Transverse colon (tissue), 4 donors: Measurements from ENCODE around the gene CATSPERE. TPM values are rescaled to one million over a fixed set of nuclear protein-coding genes. Genes with fewer than 3 reads are reported as not detected.

Experiments
- DNase-seq: peaks from one replicate; pipeline ENCODE4 v3.0.0-alpha.2; 2019
- H3K27ac ChIP-seq, 4 donors: fragments of 200-600 bp; sonication (generic); 2 replicates each; pipeline ENCODE4 v1.5.1; 2016 to 2018; ENCODE audit warnings: inconsistent platforms in 4 of 4
- H3K27me3 ChIP-seq: fragments of 200-600 bp; sonication (generic); 2 replicates; pipeline ENCODE4 v1.5.1; 2017; ENCODE audit warnings: inconsistent platforms
- H3K36me3 ChIP-seq, 4 donors: fragments of 200-600 bp; sonication (generic); 2 replicates each; pipeline ENCODE4 v1.5.1; 2017 to 2019; ENCODE audit warnings: inconsistent platforms in 4 of 4
- H3K4me1 ChIP-seq, 4 donors: fragments of 200-600 bp; sonication (generic); 2 replicates each; pipeline ENCODE4 v1.5.1; 2017 to 2020; ENCODE audit warnings: inconsistent platforms in 4 of 4
- H3K4me3 ChIP-seq, 4 donors: fragments of 200-600 bp; sonication (generic); 1 replicate in 1 of 4; 2 replicates in 3 of 4; pipeline versions ENCODE4 v1.5.1 to v1.6.1; 2017 to 2019; ENCODE audit warnings: inconsistent platforms in 4 of 4
- H3K9me3 ChIP-seq, 2 donors: fragments of 200-600 bp; sonication (generic); 2 replicates each; pipeline ENCODE4 v1.5.1; 2017 to 2019; ENCODE audit warnings: inconsistent platforms in 2 of 2
- CTCF ChIP-seq, 5 experiments: fragments of 200-600 bp in 3 of 5; fragments of 450-650 bp in 2 of 5; sonication (generic) in 3 of 5; IDR thresholded peaks; 1 replicate in 2 of 5; 2 replicates in 3 of 5; pipeline ENCODE4 v1.5.1; 2016 to 2017; ENCODE audit warnings: antibody characterized with exemption in 5 of 5, inconsistent platforms in 3 of 5, mild to moderate bottlenecking in 2 of 5, moderate library complexity in 1 of 5
- EP300 ChIP-seq: sonication (generic); formaldehyde crosslinking; IDR thresholded peaks from one replicate; pipeline ENCODE4 v1.6.1; 2017; ENCODE audit warnings: antibody characterized with exemption, low read depth
- POLR2A ChIP-seq: fragments of 450-650 bp; IDR thresholded peaks from one replicate; pipeline ENCODE4 v1.6.1; 2016; ENCODE audit warnings: antibody characterized with exemption, mild to moderate bottlenecking, moderate library complexity
- POLR2AphosphoS5 ChIP-seq, 3 donors: sonication (generic); formaldehyde crosslinking; IDR thresholded peaks; one replicate each; pipeline ENCODE4 v1.6.1; 2016; ENCODE audit warnings: antibody characterized with exemption in 3 of 3
- WGBS, 2 donors: methylation state at CpG; one replicate each; pipeline ENCODE4 v1.1.5; 2018; ENCODE audit warnings: low coverage in 1 of 2; 5-methylcytosine and 5-hydroxymethylcytosine counted together
- in situ Hi-C, 4 donors: fragments of 200-750 bp; cut with MboI; loops; one replicate each; pipeline versions ENCODE4 v1.15.0 to v1.15.1; 2017; ENCODE audit warnings: low sequenced_read_pairs in 3 of 4, low pct_ligation_motif_present in 1 of 4, low pct_unique_long_range_greater_than_20kb in 1 of 4
- intact Hi-C: fragments of 100-400 bp; cut with DNase I; formaldehyde crosslinking; loops from one replicate; pipeline ENCODE4 v1.15.1; 2023; ENCODE audit warnings: low total_unique reads
- total RNA-seq, 4 donors: library from RNA; depleted of rRNA; stranded (reverse); fragments of >200 nt; gene quantifications; one replicate each; pipeline ENCODE4 v1.1.0, GENCODE V29; 2016

Gene CATSPERE
- total RNA-seq, 4 donors from 2014 or later: 0.55 to 2.7 TPM; not detected in 2

- Histone ChIP-seq H3K27ac (peak overlapping the region; percentile 96 to 99 (median 98)), H3K4me3 (peak overlapping the region; percentile 60 to 91 (median 80)), H3K4me1 (peaks cover 10 to 50% (median 28%) of the 10 kb centered on the region in 4 donors), H3K27me3 (no peaks in the 10 kb centered on the region), H3K9me3 (no peaks in the 10 kb centered on the region), H3K36me3 (no peaks in the 10 kb centered on the region)
- peak; percentile 21 for DNase-seq
- TF ChIP-seq POLR2A (no peak), POLR2AphosphoS5 (IDR thresholded peaks at IDR 0.05) (no peak), CTCF (IDR thresholded peaks at IDR 0.05) (no peak), EP300 (no peak)
- intact Hi-C loops (no loop called here), in situ Hi-C loops (loop anchor here in 1 of 4 donors (10.0 kb wide), 1 partner anchor 199 kb away; the partner anchor contains the start of gene ADSS2)
- 0 to 1% methylated on average over 2 to 29 of the region's 34 CpGs for WGBS, 2 donors
Observed at GRCh38 chr1:244653439-244654107, 192.5 kb downstream of the CATSPERE start.

- DNase-seq: no peak
- H3K27me3 ChIP-seq: no peaks in the 10 kb centered on the region
- H3K27ac ChIP-seq: peak overlapping the region; percentile 9 to 99 (median 98)
- no peaks in the 10 kb centered on the region for H3K9me3 ChIP-seq
- in situ Hi-C loops (loop anchor here in 1 of 4 donors (10.0 kb wide), 1 partner anchor 200 kb away; the partner anchor contains the start of gene ADSS2), intact Hi-C loops (no loop called here)
- no peaks in the 10 kb centered on the region for H3K36me3 ChIP-seq
- 11 to 16% methylated on average over 6 to 8 of the region's 8 CpGs for WGBS, 2 donors
- peaks cover 10 to 53% (median 28%) of the 10 kb centered on the region in 4 donors for H3K4me1 ChIP-seq
- peak overlapping the region in 3 of 4 donors; percentile 71 to 91 (median 90) for H3K4me3 ChIP-seq
- TF ChIP-seq POLR2AphosphoS5 (IDR thresholded peaks at IDR 0.05) (no peak), CTCF (IDR thresholded peaks at IDR 0.05) (no peak), EP300 (no peak), POLR2A (no peak)
Observed at GRCh38 chr1:244654108-244655038, 193.3 kb downstream of the CATSPERE start.

- Histone ChIP-seq H3K9me3 (no peaks in the 10 kb centered on the region), H3K4me3 (peak overlapping the region in 1 of 4 donors; percentile 90), H3K27me3 (no peaks in the 10 kb centered on the region), H3K36me3 (peaks cover 0 to 3% (median 0%) of the 10 kb centered on the region in 4 donors), H3K4me1 (peaks cover 10 to 57% (median 29%) of the 10 kb centered on the region in 4 donors), H3K27ac (no peak overlapping the region)
- DNase-seq: no peak
- TF ChIP-seq POLR2AphosphoS5 (IDR thresholded peaks at IDR 0.05) (no peak), EP300 (no peak), POLR2A (no peak), CTCF (IDR thresholded peaks at IDR 0.05) (no peak)
- 83 to 98% methylated on average over 1 of the region's 1 CpG for WGBS, 2 donors
- intact Hi-C loops: no loop called here
- in situ Hi-C loops: loop anchor here in 1 of 4 donors (10.0 kb wide), 1 partner anchor 200 kb away; the partner anchor contains the start of gene ADSS2
Observed at GRCh38 chr1:244655186-244655585, 194.1 kb downstream of the CATSPERE start.

GRCh38 chr1:244657421-244657820 lies 196.3 kb downstream of the CATSPERE start:
- TF ChIP-seq POLR2A: no peak
- no peak for TF ChIP-seq CTCF (IDR thresholded peaks at IDR 0.05)
- no peak for TF ChIP-seq EP300
- TF ChIP-seq POLR2AphosphoS5 (IDR thresholded peaks at IDR 0.05): no peak
- 80% methylated on average over 3 of the region's 3 CpGs; no CpG with 5 or more reads in 1 of the 2 donors for WGBS, 2 donors
- Histone ChIP-seq H3K4me1 (peaks cover 10 to 57% (median 31%) of the 10 kb centered on the region in 4 donors), H3K27me3 (no peaks in the 10 kb centered on the region), H3K9me3 (no peaks in the 10 kb centered on the region), H3K36me3 (peaks cover 0 to 4% (median 0%) of the 10 kb centered on the region in 4 donors), H3K27ac (no peak overlapping the region), H3K4me3 (no peak overlapping the region)
- in situ Hi-C loops: loop anchor here in 1 of 4 donors (10.0 kb wide), 1 partner anchor 203 kb away; the partner anchor contains the start of gene ADSS2
- no peak for DNase-seq
- intact Hi-C loops: no loop called here
